HG03045 (cell line): ENCODE data around the gene SYNGAP1.
"Not testable (repeated sequence)": the region's sequence is repeated elsewhere in the genome, so short reads cannot be mapped to it uniquely, and the experiment has no call there.

Experiments used
- ATAC-seq: cut with Tn5 transposase; IDR thresholded peaks from one replicate; pipeline ENCODE4 v1.9.1; 2021; ENCODE audit warnings: mild to moderate bottlenecking, moderate library complexity; ENCODE audit not compliant: unreplicated experiment

Gene SYNGAP1

DNA sequence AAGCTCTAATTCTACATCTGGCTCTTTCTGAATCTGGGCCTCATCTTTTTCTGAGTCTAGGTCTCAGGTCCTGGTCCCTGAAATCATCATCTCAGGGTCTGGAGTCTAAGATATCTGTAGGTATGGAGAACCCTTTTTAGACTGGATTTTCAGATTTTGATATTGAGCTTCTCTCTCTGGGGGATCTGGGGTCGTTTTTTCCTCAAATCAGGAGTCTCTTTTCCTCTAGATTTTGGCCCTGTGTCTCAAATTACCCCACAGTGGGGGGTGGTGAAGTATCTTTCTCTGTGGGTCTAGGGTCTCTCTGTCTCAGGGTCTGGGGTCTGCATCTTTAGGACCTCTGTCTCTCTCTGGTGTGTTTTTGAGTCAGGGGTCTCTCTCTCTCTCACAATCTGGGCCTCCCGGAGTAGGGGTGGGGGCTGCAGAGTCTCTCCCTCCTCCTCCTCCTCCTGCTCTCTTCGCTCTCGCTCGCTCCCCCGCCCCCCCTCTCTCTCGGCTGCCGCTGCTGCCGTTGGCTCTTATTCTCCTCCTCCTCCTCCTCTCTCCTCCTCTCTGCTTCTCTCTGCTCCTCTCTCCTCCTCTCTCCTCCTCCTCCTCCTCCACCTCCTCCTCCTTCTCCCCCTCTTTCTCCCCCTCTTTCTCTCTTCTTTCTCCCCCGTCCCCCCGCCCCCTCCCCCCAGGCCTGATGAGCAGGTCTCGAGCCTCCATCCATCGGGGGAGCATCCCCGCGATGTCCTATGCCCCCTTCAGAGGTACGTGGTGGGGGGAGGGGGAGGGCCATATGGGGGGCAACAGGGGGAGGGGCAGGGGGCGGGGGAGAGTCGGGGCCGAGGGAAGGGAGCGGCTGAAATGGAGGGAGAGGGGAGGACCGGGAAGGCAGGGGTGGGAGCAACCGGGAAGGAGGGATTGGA is at the start of gene SYNGAP1:
TSS of gene SYNGAP1 (plus strand) at position 486 of the 911 bp plus-strand sequence. CDS start at position 686, 200 bp downstream.
- ATAC-seq, result no peak

DNA sequence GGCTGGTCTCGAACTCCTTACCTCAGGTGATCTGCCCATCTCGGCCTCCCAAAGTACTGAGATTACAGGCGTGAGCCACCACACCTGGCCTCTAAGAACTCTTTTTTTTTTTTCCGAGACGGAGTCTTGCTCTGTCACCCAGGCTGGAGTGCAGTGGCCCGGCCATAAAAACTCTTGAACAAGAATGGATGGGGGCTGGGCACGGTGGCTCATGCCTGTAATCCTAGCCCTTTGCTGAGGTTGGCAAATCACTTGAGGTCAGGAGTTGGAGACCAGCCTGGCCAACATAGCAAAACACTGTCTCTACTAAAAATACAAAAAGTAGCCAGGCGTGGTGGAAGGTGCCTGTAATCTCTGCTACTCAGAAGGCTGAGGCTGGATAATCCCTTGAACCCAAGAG is 48.0 kb upstream of the SYNGAP1 start:
- ATAC-seq, result not testable (repeated sequence)

DNA sequence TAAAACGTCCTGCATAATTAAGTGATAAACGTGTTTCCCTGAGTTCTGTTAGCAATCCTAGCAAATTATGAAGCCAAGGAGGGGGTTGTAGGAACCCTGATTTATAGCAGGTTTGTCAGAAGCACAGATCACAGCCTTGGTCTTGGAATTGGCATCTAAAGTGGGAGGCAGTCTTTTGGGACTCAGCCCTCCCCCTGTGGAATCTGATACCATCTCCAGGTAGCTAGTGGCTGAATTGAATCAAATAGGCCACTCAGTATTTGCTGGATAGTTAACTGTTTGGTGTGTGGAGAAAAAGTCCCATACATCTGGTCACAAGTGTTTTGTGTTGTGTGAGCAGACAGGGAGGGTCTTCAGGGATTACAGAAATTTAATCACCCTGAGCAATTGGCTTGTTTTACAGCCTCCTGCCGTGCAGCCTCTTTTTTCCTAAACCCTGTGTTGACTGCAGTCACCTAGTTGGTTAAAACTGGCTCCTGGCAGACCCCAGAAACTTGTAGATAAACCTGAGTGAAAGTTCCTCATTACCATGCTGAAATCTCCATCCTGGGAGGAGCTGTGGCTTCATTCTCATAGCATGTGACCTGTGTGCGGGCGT is 47.2 kb upstream of the SYNGAP1 start:
- ATAC-seq, result no peak

DNA sequence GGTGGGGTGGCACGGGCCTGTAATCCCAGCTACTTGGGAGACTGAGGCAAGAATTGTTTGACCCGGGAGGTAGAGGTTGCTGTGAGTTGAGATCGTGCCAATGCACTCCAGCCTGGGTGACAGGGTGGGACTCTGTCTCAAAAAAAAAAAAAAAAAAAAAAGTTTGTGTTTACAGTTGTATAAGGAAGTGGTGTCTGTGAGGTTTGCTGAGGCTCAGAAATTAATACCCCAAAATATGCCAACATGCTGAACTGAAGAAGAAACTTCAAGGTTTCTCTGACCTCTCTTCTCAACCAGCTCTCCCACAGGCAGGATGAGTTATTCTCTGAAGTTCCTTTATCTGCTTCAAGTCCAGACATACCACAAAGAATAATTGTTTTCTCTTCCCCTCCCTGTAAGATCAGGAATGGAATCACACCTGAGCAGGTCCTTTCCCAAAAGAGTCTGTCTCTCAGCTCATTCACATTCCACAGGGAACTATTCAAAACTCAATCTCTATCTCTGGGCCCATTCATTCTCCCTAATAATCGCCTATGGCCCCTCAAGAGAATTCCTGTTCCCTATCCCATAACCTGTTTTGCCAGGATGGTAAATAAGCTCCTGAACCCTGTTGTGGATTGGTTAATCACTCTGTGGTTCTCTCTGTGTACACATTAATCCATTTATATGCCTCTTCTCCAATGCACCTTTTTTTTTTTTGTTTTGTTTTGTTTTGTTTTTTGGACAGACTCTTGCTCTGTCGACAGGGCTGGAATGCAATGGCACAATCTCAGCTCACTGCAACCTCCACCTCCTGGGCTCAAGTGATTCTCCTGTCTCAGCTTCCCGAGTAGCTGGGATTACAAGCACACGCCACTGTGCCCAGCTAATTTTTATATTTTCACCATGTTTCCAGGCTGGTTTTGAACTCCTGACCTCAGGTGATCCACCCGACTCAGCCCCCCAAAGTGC is 45.6 kb upstream of the SYNGAP1 start:
- no peak for ATAC-seq

DNA sequence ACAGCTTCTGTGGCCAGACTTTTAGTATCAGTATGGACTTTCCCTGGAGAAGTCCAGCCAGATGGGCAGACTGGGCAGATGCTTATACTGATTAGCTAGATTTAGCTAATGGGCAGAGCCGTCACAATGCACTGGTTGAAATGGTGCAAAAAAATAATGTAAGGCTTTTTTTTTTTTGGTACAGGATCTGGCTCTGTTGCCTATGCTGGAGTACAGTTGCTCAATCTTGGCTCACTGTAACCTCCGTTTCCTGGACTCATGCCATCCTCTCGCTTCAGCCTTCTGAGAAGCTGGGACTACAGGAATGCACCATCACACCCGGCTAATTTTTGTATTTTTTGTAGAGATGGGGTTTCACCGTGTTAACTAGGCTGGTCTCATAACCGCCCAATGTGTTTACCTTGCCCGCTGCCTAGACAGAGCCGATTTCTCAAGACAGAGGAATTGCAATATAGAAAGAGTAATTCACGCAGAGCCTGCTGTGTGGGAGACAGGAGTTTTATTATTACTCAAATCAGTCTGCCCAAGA is 44.7 kb upstream of the SYNGAP1 start:
- ATAC-seq, result no peak

DNA sequence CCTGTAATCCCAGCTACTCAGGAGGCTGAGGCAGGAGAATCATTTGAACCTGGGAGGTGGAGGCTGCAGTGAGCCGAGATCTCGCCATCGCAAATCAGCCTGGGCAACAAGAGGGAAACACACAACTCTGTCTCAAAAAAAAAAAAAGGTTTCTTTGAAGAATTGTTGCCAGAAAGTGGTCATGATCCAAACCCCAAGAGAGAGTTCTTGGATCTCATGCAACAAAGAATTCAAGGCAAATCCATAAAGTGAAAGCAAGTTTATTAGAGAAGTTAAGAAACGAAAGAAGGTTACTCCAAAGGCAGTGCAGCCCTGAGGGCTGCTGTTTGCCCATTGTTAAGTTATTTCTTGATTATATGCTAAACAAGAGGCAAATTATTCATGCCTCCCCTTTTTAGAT is 42.7 kb upstream of the SYNGAP1 start:
- ATAC-seq, result no peak

DNA sequence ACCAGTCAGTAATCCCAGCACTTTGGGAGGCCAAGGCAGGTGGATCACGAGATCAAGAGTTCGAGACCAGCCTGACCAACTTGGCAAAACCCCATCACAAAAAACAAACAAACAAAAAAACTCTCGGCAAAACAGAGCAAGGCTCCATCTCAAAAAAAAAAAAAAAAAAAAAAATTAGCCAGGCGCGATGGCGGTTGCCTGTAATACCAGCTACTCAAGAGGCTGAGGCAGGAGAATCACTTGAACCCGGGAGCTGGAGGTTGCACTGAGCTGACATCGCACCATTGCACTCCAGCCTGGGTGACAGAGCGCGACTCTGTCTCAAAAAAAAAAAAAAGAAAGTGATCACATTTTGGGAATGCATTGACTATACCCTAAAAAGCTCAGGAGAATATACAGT is 40.7 kb upstream of the SYNGAP1 start:
- ATAC-seq, result not testable (repeated sequence)

DNA sequence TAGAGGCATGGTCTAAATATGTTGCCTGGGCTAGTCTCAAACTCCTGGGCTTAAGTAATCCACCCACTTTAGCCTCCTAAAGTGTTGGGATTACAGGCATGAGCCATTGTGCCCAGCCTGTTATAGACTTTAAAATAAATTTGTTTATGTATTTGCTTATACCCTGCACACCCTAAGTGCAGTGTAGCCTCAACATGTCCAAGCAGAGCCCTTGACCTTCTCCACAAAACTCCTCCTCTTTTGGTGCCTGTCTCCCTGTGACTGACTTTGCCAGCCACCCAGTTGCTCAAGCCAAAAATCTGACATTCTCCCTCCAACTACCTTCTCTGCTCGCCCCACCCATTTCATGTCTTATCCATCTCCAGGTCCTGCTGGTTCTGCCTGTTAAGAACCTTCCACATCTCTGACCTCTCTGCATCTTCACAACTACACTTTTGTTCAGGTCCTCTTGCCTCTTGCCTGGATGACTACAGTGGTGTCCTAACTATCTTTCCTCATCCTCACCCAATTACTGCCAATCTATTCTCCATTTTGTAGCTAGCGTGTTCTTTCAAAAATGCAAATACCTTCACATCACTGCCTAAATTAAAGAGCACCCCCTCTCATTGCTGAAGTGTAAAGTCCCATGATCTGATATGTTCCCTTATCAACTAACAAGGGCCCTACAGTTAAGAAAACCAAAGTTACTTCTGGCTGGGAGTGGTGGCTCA is 39.4 kb upstream of the SYNGAP1 start:
- no peak for ATAC-seq

DNA sequence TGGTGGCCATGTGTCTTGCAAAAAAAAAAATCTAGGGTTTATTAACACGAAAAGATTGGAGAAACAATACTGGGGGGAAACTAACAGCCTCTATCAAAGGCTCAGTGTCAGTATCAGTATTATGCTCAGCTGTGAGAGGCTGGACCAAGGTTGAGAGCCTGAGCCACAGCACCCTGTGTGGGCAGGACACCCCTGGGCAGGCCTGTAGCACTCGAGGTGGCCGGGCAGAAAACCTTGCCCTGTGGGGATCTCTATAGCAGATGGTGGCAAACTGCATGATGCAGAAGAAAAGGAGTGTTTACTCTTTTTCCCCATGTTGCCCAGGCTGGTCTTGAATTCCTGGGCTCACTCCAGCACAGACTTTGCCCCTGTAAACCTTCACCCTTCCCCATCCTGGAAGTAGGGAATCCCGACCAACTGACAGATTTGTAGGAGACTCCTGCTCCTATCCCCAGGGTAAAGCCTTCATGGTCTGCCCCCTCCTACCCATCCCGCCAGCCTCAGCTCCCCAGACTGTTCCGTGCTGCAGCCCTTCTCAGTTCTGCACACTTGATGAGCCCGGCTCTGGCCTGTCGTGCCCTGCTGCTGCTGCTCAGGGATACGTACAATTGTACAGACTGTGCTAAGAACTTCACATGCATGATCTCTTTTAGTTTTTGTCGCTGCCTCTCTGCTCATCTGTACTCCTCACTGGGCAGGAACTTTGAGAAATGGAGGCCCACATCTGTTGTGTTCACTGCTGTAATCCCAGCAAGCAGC is 36.3 kb upstream of the SYNGAP1 start:
- ATAC-seq, result no peak

DNA sequence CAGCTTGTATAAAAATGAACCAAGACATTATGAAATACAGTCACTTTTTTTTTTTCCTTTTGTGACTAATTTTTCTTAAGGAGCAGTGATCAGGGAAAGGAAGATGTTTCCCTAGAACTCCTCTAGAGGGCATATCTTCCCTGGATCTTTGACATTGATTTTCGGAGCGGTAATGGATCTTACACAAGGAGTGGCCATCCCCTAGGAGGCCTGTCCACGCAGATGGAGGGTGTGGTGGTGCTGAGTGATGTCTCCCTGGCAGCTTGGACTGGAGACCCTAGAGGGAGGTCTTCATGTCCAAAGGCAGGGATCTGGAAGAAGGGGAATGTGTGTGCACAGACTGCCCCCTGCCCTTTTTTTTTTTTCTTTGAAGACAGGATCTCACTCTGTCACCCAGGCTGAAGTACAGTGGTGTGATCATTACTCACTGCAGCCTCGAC is 35.3 kb upstream of the SYNGAP1 start:
- no peak for ATAC-seq

DNA sequence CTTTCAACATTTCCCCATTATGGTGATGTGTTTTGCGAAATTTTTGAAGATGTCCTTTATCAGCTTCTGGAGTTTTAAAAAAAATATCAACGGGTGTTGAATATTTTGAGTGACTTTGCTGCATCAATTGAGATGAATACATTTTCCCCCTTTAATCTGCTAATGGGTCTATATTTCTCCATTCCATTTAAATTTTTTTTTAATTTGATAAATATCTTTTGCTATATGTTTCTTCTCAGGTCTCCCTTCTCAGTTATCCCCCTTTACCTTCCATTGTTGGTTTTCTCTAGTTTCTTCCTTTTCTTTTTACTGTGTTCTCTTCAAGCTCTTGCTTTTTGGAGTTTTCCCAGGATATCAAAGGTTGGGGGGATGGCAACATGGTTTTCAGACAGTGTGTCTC is 29.7 kb upstream of the SYNGAP1 start:
- no peak for ATAC-seq

DNA sequence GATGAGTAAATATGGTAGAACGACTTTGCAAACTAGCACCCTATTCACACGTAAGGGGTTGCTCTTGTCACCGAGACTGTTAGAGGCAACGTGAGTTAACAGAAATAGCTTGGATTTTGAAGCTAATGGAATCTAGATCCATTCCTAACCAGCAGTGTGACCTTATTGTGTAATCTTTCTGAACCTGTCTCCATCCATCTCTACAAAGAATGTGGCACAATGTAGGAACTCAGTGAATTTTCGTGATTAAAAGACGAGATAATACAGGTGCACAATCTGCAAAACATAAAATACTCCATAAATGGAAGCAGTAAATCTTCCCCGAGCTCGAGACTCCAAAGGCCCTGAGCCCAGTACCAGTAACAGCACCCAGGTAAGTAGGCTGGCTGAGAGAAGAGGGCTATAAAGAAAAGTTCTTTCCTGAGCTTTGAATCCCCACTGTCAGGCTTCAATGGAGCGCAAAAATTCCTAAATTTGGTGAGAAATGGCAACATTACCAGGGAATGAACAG is 29.0 kb upstream of the SYNGAP1 start:
- no peak for ATAC-seq

DNA sequence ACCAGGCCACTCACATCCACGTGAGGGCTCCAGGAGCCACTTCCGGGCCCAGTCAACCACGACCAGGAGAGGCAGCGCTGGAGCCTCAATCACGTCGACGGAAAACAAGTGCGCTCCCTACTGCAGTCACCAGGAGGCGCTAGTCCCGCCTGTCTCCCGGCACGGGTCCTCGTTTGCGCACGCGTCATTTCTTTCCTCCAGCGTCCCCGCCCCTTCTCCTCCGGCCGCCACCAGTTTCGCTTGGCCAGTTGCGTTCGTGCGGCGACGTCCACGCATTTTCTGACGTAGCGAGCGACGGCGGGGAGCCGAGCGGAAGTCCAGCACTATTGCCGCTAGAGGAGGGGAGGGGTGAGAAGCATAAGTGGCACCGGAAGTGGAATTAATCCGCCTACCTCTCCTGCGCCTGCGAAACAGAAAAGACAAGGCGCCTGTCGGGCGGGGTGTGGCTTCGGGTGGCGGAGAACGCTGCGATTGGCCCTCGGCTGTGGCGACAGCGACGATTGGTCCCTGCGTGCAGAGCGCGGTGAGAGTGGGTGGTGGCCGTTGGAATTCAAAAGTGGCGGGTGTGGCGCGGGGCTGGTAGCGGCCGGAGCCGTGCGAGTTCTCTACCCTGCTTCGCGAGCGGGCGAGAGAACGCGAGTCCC is 28.5 kb upstream of the SYNGAP1 start, which contains the start of gene KIFC1:
TSS of gene KIFC1 (plus strand) at position 546 of the 644 bp plus-strand sequence. CDS start 163 bp downstream, outside the sequence.
- peak; percentile 90 for ATAC-seq

DNA sequence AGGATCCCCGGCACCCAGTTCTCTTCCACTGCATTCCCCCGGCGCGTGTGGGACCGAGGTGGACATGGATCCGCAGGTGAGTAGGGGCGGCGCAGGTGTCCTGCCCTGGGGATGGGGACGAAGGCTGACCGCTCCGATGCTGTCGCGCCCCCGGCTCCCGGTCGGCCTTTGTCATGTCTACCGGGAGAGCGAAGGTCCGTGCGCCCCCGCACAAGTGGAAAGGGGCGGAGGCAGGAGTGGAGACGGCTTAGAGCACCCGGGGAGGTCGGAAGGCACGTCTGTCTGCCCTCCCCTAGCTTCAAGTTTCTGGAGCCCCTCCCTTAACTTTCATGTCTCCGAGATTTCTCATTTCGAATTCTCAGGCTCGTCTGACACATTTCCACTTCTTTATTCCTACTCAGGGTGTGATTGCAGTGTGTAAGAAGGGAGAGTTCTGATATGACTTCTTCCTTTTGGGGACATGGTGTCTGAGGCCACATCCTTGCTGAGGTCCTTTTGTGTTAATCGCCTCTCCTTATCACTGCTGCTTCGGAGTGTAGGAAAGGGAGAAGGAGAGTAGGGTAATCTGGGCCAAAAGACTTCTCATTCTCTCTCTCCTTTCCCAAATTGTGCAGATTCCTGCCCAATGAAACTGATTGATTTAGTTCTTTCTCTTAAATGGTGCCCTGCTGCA is 27.8 kb upstream of the SYNGAP1 start:
- peak; percentile 20 for ATAC-seq

DNA sequence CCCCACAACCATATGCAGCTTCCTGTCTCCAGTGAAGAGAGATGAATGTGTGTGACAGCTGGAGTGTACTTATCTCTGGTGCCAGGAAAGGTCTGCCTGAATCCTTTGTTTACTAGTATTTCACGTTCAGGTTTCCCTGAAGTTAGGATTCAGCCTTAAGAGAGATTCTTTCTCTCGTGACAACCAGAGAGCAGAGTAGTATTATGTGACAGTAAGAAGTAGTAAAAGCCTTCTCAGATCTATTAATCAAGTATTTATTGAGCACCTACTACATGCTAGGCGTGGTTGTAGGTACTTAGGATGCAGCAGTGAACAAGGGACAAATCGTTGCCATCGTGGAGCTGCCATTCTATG is 27.3 kb upstream of the SYNGAP1 start:
- no peak for ATAC-seq

DNA sequence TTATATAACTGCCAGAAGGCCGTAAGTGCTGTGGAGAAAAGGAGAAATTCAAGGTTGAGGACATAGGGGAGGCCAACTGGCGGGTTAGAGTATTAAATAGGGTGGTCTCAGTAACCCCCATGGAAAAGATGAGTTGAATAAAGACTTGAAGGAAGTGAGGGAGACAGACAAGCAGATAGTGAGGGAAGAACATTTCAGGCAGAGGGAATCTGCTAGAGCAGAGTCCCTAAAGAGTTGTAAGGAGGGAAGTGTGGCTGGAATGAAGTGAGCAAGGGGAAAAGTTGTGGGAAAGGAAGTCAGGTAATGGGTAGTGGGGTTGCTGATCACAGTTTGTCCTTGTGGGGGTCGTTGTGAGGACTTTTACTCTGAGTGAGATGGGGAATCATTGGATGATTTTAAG is 26.9 kb upstream of the SYNGAP1 start:
- ATAC-seq, result no peak

DNA sequence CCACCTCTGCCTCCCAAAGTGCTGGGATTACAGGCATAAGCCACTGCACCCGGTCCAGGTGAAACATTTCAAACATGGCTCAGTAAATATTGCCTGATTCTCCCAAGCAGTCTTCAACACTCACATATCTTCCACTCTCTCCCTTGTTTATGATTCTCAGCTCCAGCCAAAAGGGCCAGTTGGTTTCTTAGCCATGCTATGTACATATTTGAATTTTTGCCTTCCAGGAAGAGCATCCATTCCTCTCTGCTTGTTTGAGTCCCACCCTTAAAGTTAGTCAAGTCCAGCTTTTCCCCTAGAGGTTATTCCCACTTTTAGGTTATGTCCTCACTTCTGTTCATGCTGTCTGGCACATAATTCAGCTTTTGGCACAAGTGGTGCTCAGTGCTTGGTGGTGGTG is 22.3 kb upstream of the SYNGAP1 start:
- ATAC-seq, result no peak

DNA sequence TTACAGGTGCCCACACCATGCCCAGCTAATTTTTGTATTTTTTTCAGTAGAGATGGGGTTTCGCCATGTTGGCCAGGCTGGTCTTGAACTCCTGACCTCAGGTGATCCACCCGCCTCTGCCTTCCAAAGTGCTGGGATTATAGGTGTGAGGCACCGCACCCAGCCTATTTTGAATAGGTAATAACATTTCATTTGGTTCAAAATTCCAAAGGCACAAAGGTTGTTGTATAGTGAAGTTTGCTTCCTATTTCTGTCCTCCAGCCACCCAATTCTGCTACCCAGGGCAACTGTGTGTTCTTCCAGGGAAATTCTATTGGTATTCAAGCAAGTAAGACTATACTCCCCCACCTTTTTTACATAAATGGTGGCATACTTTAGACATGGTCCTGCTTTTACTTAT is 21.3 kb upstream of the SYNGAP1 start:
- not testable (repeated sequence) for ATAC-seq
